Endothelial cell of umbilical vein (primary cell): ENCODE results near the gene RTCB. TPM values are rescaled to one million over a fixed set of nuclear protein-coding genes. Genes with fewer than 3 reads are reported as not detected.

ENCODE experiments used
- BruUV-seq: library from RNA; stranded (reverse); fragments of 400-500 nt; replicated peaks from 2 replicates; lab custom pipeline; 2021; lab: Mats Ljungman, UMichigan
- CTCF ChIA-PET: fragments of 300-600, 350-600 bp; sonication (Branson Sonifier 250); formaldehyde crosslinking; loops from one replicate; lab custom pipeline; 2021; ENCODE audit warnings: antibody characterized with exemption, inconsistent platforms; lab: Charles Lee
- POLR2A ChIA-PET: fragments of 300-600, 350-600 bp; sonication (Branson Sonifier 250); formaldehyde crosslinking; loops from one replicate; lab custom pipeline; 2021; ENCODE audit warnings: antibody characterized with exemption, inconsistent platforms; lab: Charles Lee
- DNase-seq: peaks from one replicate; pipeline ENCODE4 v3.0.0-alpha.2; 2011; ENCODE audit warnings: low read depth, low spot score
- FAIRE-seq: peaks from 2 replicates; lab custom pipeline; 2011; peaks lifted over from hg19 to GRCh38; lab: Jason Lieb, UNC
- H2AFZ ChIP-seq: 2 replicates; pipeline ENCODE4 v1.6.0; 2012; ENCODE audit warnings: low read depth, low read length, control low read depth, inconsistent platforms
- H3K27ac ChIP-seq: 2 replicates; pipeline ENCODE4 v1.5.1; 2011; ENCODE audit warnings: low read depth, mild to moderate bottlenecking, control low read depth, low read length, moderate library complexity; ENCODE audit not compliant: insufficient read depth
- H3K27me3 ChIP-seq, 2 experiments: 2 replicates each; pipeline versions ENCODE4 v1.6.0 to v1.6.1; 2011; ENCODE audit warnings: low read length in 2 of 2, mixed read lengths in 1 of 2; ENCODE audit not compliant: control insufficient read depth in 2 of 2, insufficient read depth in 2 of 2
- H3K36me3 ChIP-seq, 2 experiments: 2 replicates in 1 of 2; 3 replicates in 1 of 2; pipeline ENCODE4 v1.5.1; 2011; ENCODE audit warnings: low read length in 2 of 2, mild to moderate bottlenecking in 1 of 2, moderate library complexity in 1 of 2; ENCODE audit not compliant: control insufficient read depth in 2 of 2, insufficient read depth in 2 of 2; ENCODE audit errors: extremely low read depth in 1 of 2
- H3K4me1 ChIP-seq: 3 replicates; pipeline ENCODE4 v1.5.1; 2011; ENCODE audit warnings: mild to moderate bottlenecking, low read length; ENCODE audit not compliant: control insufficient read depth, insufficient read depth; ENCODE audit errors: extremely low read depth
- H3K4me2 ChIP-seq: 2 replicates; pipeline ENCODE4 v1.6.1; 2011; ENCODE audit warnings: low read length, control low read depth, mixed read lengths; ENCODE audit not compliant: insufficient read depth
- H3K4me3 ChIP-seq, 3 experiments: fragments of 200-600 bp in 1 of 3; sonication (generic), shearing (Covaris generic) in 1 of 3; replicated peaks in 1 of 3; 2 replicates each; pipeline ENCODE4 v1.5.1; 2011 to 2016; ENCODE audit warnings: control low read depth in 3 of 3, low read length in 3 of 3, mild to moderate bottlenecking in 2 of 3, inconsistent platforms in 1 of 3, low read depth in 1 of 3, moderate library complexity in 1 of 3; ENCODE audit not compliant: insufficient read depth in 1 of 3
- H3K79me2 ChIP-seq: 2 replicates; pipeline ENCODE4 v1.6.0; 2012; ENCODE audit warnings: low read length, inconsistent platforms; ENCODE audit not compliant: control insufficient read depth, insufficient read depth
- H3K9ac ChIP-seq: replicated peaks from 2 replicates; pipeline ENCODE3; 2011; ENCODE audit warnings: low read length, control low read depth; ENCODE audit not compliant: insufficient read depth; ENCODE audit errors: extremely low read depth
- H3K9me1 ChIP-seq: replicated peaks from 3 replicates; pipeline ENCODE4 v1.6.0; 2011; ENCODE audit warnings: mild to moderate bottlenecking, low read length; ENCODE audit not compliant: control insufficient read depth, insufficient read depth; ENCODE audit errors: extremely low read depth
- H3K9me3 ChIP-seq: replicated peaks from 2 replicates; pipeline ENCODE4 v1.5.1; 2012; ENCODE audit warnings: low read length, inconsistent platforms; ENCODE audit not compliant: control insufficient read depth, insufficient read depth
- H4K20me1 ChIP-seq: replicated peaks from 2 replicates; pipeline ENCODE3; 2011; ENCODE audit warnings: mild to moderate bottlenecking, low read length; ENCODE audit not compliant: control insufficient read depth, insufficient read depth; ENCODE audit errors: extremely low read depth
- EZH2 ChIP-seq: IDR thresholded peaks from 2 replicates; pipeline ENCODE4 v1.6.1; 2012; ENCODE audit warnings: borderline replicate concordance, low read depth, mild to moderate bottlenecking, moderate library complexity, low read length, inconsistent platforms; ENCODE audit not compliant: severe bottlenecking
- FOS ChIP-seq: IDR thresholded peaks from 2 replicates; pipeline ENCODE4 v1.6.1; 2011; ENCODE audit warnings: mild to moderate bottlenecking, low read length, moderate library complexity, borderline replicate concordance; ENCODE audit not compliant: insufficient read depth
- GATA2 ChIP-seq: IDR thresholded peaks from 2 replicates; pipeline ENCODE4 v1.7.0; 2011; ENCODE audit warnings: low read depth, mild to moderate bottlenecking, moderate library complexity, mixed read lengths, low read length; ENCODE audit not compliant: insufficient read length, insufficient read depth
- JUN ChIP-seq: IDR thresholded peaks from 2 replicates; pipeline ENCODE4 v1.6.1; 2011; ENCODE audit warnings: borderline replicate concordance, low read depth; ENCODE audit not compliant: insufficient read length, insufficient read depth
- MYC ChIP-seq: IDR thresholded peaks from one replicate; pipeline ENCODE4 v1.6.1; 2011; ENCODE audit warnings: mild to moderate bottlenecking, low read depth, low read length
- POLR2A ChIP-seq: IDR thresholded peaks from 2 replicates; pipeline ENCODE4 v1.6.1; 2012; ENCODE audit warnings: low read depth, mild to moderate bottlenecking, control low read depth, low read length
- POLR2AphosphoS5 ChIP-seq: IDR thresholded peaks from 2 replicates; pipeline ENCODE4 v1.6.1; 2012; ENCODE audit warnings: low read depth, mild to moderate bottlenecking, control low read depth, low read length, moderate library complexity; ENCODE audit not compliant: insufficient read depth
- dilution Hi-C: fragments of 300-500 bp; cut with MboI; formaldehyde crosslinking; loops from one replicate; pipeline ENCODE4 v1.15.0; 2019; ENCODE audit warnings: low sequenced_read_pairs; ENCODE audit not compliant: extremely low pct_ligation_motif_present
- intact Hi-C: fragments of 100-400 bp; cut with micrococcal nuclease; formaldehyde crosslinking; loops from one replicate; pipeline ENCODE4 v1.10.0; 2022
- polyA plus RNA-seq, 4 experiments: library from polyadenylated mRNA; depleted of rRNA in 3 of 4; stranded (reverse) in 3 of 4; unstranded in 1 of 4; fragments of >200 nt; gene quantifications; 2 replicates each; pipeline versions ENCODE4 v1.2.1 to v1.2.3, GENCODE V29; 2011 to 2012; ENCODE audit warnings: missing spikeins in 1 of 4
- total RNA-seq: library from RNA; stranded (reverse); gene quantifications from 2 replicates; pipeline ENCODE4 v1.2.3, GENCODE V29; 2021
- TF ChIP-seq, protein P1 (sequence below), 2 donors: IDR thresholded peaks; 1 replicate in 1 of 2; 2 replicates in 1 of 2; pipeline ENCODE4 v1.5.1; 2011; ENCODE audit warnings: low read length in 2 of 2, mild to moderate bottlenecking in 2 of 2, moderate library complexity in 2 of 2, control low read depth in 1 of 2, inconsistent platforms in 1 of 2, low read depth in 1 of 2; ENCODE audit not compliant: insufficient read depth in 1 of 2; ENCODE audit errors: extremely low read depth in 1 of 2
- TF ChIP-seq, protein P2 (sequence below): IDR thresholded peaks from 2 replicates; pipeline ENCODE4 v1.6.1; 2011; ENCODE audit not compliant: insufficient read depth, insufficient read length

Gene RTCB
- total and polyA plus RNA-seq, 2 donors (not counting 3 experiments of a cell fraction or from before 2014, with no cell fraction given), result 98.7 to 100 TPM

DNA sequence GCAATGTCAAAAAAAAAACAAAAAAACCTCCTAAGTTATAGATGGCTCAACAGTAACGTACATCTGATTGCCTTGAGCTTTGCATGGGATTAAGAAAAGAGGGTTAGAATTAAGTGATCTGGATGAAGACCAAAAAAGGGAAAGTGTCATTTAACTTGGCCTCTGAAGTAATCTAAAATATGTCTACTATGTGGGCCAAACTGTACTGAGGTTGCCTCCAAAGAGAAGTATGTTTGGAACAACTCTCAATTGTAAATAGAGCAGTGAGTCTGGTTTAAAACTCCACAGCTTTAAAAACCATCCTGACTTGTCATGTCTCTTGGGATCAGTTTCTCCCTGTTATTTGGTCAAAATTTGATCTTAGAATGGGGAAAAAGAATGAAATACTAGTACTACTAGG, 11.6 kb upstream of the RTCB start:
- H3K79me2 ChIP-seq, result no peaks in the 10 kb centered on the region
- no TSS peak for BruUV-seq
- no peak overlapping the region for H2AFZ ChIP-seq
- FAIRE-seq (no peak), DNase-seq (no peak)
- intact Hi-C loops, result no loop called here
- H3K4me1 ChIP-seq, result no peaks in the 10 kb centered on the region
- CTCF ChIA-PET, result interaction anchor here (0.6 to 0.8 kb wide), 2 partner anchors 70 to 152 kb away, joined by 3 read pairs; no protein-coding TSS in a partner anchor
- dilution Hi-C loops, result no loop called here
- H3K4me3 ChIP-seq, result no peak overlapping the region
- POLR2A ChIA-PET, result no interaction called here
- no peak overlapping the region for H3K4me2 ChIP-seq
- no peak overlapping the region for H3K27ac ChIP-seq
- H3K9ac ChIP-seq, result no peak overlapping the region
- TF ChIP-seq POLR2AphosphoS5, result no peak
- TF ChIP-seq, protein P1, sequence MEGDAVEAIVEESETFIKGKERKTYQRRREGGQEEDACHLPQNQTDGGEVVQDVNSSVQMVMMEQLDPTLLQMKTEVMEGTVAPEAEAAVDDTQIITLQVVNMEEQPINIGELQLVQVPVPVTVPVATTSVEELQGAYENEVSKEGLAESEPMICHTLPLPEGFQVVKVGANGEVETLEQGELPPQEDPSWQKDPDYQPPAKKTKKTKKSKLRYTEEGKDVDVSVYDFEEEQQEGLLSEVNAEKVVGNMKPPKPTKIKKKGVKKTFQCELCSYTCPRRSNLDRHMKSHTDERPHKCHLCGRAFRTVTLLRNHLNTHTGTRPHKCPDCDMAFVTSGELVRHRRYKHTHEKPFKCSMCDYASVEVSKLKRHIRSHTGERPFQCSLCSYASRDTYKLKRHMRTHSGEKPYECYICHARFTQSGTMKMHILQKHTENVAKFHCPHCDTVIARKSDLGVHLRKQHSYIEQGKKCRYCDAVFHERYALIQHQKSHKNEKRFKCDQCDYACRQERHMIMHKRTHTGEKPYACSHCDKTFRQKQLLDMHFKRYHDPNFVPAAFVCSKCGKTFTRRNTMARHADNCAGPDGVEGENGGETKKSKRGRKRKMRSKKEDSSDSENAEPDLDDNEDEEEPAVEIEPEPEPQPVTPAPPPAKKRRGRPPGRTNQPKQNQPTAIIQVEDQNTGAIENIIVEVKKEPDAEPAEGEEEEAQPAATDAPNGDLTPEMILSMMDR (IDR thresholded peaks at IDR 0.05; ENCODE audit: extremely low read depth in 1 of 2, insufficient read depth in 1 of 2, low read depth in 1 of 2, low read length in 2 of 2), result no peak
- no peak for TF ChIP-seq GATA2
- TF ChIP-seq FOS, result no peak
- TF ChIP-seq EZH2, result no peak
- TF ChIP-seq POLR2A, result no peak
- TF ChIP-seq, protein P2, sequence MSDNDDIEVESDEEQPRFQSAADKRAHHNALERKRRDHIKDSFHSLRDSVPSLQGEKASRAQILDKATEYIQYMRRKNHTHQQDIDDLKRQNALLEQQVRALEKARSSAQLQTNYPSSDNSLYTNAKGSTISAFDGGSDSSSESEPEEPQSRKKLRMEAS, result no peak
- no peak for TF ChIP-seq MYC
- no peak for TF ChIP-seq JUN
- H4K20me1 ChIP-seq, result no peaks in the 10 kb centered on the region
- no peaks in the 10 kb centered on the region for H3K9me3 ChIP-seq
- H3K36me3 ChIP-seq, result no peaks in the 10 kb centered on the region
- H3K27me3 ChIP-seq, result peaks cover 5 to 9% of the 10 kb centered on the region in 2 experiments
- H3K9me1 ChIP-seq, result no peaks in the 10 kb centered on the region
